Ecto neural progenitor cell (in vitro differentiated cells): ENCODE results near the gene FBXL2.

ENCODE experiments used
- DNase-seq: peaks from one replicate; pipeline ENCODE4 v3.0.0-alpha.2; 2018; ENCODE audit warnings: low spot score

Gene FBXL2, protein sequence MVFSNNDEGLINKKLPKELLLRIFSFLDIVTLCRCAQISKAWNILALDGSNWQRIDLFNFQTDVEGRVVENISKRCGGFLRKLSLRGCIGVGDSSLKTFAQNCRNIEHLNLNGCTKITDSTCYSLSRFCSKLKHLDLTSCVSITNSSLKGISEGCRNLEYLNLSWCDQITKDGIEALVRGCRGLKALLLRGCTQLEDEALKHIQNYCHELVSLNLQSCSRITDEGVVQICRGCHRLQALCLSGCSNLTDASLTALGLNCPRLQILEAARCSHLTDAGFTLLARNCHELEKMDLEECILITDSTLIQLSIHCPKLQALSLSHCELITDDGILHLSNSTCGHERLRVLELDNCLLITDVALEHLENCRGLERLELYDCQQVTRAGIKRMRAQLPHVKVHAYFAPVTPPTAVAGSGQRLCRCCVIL

DNA sequence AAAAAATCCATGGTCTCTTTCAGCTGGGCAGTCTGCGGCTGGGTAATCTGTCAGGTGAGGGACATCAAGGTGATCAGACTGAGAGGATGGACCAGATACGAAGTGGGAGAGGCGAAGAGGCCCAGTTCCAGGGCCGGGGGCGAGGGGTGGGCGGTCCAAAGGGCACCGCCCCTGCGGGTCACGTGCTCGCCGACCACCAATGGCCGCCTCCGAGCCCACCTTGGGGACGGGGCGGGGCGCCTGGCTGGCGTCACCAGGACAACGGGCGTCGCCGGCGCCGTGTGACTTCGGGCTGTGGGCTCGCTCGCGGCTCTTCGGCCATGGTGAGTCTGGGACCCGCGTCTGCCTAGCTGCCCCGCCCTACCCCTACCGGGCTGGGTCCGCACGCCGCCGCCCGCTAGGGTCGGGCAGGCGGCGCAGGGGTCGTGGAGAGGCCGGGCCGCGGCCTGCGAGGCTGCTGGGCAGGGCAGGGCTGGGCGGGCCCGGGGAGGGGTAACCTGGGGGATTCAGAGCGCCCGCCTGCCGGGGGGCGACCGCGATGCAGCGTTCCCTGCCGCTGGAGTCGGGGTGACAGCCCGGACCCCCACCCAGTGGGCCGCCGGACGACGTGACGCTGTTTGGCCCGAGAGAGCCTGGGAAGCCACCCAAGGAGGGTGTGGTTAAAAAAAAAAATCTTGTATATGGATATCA is at the start of gene FBXL2:
FBXL2 (plus strand) TSS at position 250 of the 690 bp plus-strand sequence; CDS start at position 321, 71 bp downstream.
- DNase-seq = peak; percentile 94

DNA sequence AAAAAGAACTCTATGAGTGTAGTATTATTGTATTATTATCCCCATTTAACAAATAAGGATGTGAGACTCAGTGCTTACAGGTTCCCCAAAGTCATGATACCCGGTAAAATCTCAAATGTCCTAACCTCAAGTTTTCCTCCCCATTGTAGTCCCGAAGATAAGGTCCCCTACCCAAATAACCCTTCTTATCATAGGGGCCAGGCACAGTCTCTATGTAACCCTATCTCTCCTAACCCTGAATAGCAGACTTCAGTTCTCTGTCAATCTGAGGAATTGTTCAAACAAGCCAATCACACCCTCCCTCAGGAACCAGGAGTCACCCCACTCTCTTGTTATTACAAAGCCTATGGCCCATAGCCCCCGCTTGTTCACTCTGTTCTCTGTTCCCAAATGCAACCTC is 48.2 kb upstream of the FBXL2 start:
- DNase-seq = no peak

DNA sequence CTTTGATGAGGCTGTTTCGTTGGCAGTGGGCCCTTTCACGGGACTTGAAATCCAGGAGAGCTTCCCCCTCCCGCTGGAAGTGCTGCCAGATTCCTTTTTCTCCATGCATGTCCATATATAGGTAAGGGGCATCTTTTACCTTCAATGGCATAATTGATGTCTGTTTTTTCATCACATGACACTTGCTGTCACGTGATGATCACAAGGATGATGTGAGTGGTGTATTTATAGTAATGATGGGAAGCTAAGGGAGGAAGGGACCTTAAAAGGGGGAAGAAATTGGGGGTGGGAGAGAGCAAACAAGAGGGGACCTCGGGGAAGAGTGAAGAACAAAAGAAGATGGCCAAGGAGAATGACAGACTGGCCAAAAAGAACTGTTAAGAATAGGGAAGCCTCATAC is 47.3 kb upstream of the FBXL2 start:
- no peak for DNase-seq

DNA sequence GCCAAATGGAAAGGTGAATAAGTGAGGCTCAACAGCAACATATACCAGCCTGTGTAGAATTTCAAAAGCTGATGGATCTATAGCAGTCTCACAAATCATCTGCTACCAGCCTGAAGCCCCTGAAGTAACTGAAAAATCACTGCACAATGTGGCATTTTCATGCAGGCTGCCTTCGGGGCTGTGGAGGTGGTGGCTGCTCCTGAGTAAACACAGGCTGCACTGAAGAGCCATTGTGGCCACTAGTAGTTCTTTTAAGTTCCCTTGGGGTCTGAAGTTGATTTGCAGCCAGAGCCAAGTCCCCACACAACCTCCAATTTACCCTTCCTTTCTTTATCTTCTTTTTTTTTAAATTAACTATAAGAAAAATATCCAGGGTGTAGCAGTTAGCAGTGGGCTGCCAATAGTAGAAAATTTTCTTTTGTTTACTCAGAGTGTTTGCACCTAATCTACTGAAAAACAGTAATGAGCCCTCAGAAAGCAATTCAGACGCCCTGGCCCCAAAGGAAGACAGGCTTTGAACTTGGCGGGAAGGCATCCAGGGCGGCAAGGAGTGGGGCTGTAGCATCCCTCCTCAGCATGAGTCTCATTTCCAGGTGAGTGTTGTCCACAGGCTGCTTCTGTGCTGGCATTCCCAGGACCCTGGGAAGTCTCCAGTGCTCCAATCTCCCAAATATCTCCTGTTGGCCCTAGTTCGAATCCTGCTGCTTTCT is 45.3 kb upstream of the FBXL2 start:
- DNase-seq = no peak

DNA sequence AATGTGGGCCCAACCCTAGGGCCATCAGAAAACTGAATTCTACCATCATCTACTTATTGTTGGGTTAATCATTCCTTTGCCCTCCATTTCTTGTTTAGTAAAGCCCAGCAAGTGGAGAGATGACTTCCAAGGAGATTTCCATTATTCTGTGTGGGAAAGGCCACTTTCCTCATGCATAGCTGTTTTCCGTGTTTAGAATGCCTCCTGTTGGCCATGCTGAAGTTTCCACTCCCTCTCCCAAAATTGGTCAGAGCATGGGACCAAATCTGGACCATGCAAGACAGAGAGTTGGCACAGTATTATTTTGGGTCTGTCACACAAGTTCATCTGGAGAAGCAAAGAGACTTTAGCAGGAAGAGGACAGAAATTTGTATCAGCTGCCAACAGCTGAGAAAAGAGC is 43.4 kb upstream of the FBXL2 start:
- no peak for DNase-seq

DNA sequence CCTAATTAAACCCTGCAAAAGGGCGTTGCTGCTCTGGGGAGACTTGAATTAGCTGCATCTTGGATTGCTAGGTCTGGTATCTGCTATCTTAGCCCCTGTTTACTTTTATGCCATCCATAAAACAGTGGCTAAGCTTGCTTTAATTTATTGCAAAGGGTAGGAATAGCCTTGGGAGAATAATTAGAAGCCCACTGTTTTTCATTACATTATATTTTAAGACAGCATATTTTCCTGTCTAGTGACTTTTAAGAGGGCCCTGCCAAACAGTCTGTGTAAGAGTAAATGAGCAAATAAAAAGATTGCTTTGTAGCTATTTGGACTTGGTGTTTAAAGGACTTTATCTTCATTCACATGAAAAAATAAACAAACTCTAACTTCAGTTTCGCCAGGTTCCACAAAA is 41.2 kb upstream of the FBXL2 start:
- DNase-seq = no peak

DNA sequence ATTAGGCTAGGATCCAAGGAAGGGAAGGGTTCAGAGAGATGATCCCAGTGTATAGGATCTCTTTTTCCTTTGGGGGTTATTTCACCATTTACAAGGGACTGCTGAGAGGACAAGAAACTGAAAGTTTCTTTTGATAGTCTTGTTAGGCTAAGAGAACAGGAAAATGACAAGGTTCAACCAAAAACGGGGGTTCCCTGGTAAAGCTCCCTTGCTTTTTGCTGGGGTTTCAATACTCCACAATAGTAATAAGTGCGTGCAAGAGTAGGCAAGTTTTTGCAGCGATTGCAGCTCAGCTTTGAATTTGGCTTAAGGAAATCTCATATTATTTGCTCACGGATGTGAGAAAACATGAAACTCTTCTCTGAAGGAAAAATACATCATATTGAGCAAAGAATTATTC is 39.8 kb upstream of the FBXL2 start:
- DNase-seq = no peak

DNA sequence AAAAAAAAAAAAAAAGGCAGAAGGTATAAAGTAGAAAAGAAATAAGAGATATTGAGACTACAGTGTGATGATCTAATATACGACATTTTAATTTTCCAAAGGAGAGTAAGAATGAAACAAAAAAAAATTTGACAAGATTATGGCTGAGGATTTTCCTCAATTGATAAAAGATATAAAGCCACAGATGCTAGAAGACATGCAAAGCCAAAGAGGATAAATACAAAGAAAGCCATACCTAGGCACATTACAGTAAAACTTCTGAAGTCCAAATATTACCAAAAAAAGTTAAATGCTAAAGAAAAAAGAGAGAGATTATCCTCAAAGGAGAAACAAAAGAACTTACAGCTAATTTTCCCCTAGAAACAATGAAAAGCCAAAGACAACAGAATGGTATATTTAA is 38.3 kb upstream of the FBXL2 start:
- DNase-seq = no peak

DNA sequence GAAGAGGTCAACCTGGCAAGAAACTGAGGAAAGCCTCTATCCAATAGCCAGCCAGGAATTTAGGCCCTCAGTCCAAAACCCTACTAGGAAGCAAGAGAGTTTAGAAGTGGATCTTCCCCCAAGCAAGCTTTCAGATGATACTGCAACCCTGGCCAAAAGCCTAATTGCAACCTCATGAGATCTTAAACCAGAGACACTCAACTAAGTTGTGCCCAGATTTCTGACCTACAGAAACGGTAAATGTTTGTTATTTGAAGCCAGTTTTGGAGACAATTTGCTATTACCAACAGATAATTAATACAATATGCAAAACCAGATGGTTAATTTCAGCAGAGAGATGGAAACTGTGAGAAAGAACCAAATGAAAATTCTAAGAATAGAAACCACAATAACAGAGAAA is 37.0 kb upstream of the FBXL2 start:
- no peak for DNase-seq

DNA sequence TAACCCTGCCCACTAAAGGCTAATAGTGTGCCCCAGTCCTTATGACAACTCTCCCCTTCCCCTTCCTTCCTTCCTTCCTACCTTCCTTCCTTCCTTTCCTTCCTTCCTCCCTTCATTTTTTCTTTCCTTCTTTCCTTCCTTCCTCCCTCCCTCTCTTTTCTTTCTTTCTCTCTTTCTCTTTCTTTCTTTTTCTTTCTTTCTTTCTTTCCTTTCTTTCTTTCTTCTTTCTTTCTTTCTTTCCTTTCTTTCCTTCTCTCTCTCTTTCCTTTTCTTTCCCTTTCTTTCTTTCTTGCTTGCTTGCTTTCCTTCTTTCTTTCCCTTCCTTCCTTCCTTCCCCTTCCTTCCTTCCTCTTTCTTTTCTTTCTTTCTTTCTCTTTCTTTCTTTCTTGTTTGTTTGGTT is 30.5 kb upstream of the FBXL2 start:
- DNase-seq = no peak

DNA sequence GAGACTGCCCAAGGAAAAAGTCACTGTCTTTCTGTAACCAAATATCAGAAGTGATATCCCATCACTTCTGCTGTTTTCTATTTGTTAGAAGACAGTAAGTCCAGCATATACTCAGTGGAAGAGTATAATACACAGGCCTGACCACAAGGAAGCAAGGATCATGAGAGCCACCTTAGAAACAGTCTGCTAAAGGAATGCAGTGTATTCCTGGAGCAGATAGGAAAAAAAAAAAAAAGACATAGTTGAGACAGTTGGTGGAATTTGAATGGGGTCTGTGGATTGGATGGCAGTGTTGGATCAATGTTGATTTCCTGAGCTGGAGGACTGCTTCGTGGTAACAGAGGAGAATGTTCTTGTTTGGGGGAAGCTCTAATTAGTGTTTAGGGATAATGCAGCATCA is 26.5 kb upstream of the FBXL2 start:
- no peak for DNase-seq

DNA sequence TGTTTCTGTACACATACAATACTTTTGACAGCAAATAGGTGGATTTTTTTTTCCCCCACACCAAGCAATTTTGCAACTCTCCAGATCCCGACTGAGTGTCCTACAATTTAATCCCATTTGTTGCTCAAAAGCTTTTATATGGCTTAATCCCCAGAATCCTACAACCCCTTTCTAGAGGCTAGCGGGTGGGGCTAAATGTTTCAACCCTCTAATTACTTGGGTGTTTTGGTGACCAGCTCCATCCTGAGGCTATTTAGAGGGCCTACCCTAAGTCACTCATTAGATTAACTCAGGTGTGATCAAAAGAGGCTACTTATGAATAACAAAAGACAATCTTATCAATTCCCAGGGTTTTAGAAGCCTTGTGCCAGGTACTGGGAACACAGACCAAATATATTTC is 21.0 kb upstream of the FBXL2 start:
- DNase-seq = no peak

DNA sequence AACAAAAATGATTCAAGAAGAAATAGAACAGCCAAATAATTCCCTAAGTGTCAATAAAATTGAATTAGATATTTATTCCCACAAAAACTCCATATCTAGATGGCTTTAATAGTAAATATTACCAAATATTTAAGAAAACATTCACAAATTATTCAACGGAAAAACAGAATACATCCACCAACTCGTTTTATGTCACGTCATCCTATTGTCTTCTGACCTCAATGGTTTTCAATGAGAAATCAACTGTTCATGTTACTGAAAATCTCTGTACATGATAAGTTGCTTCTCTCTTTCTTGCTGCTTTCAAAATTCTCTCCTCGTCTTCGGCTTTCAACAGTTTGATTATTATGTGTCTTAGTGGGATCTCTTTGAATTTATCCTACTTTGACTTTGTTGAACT is 17.1 kb upstream of the FBXL2 start:
- DNase-seq = no peak

DNA sequence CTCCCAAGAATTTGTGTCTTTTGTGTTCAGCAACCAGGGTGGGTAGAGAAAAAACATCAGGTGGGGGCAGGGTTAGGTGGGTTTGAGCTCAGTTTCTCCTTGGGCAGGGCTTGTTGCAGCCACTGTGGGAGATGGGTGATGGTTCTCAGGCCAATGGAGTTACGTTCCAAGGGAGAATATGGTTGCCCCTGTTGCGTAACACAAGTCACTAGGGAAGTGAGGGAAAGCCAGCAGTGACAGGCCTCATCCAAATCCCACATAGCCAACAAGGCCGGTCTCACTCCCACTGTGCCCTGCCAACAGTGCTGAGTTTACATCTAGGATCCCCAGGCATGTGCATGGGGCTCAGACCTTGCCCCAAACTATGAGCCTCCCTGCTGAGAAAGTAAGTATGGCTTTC is 7.9 kb upstream of the FBXL2 start:
- DNase-seq = no peak

DNA sequence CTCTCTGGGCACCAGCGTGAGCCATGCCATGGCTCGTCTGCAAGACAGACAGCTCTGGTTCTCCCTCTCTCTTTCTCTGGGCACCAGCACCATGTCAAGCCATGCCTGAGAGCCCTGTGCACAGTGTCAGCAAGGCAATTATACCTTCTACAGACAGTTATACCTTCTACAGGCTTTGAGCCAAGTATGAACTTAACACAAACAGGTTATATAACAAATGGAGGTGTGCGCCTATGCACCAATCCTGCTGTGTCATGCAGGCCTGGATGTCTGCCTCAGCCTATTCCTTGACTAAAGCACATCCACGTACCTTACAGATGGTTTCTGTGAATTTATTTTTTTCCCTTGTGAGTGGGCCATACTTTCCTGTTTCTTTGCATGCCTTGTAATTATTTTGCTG is 5.9 kb upstream of the FBXL2 start:
- no peak for DNase-seq

DNA sequence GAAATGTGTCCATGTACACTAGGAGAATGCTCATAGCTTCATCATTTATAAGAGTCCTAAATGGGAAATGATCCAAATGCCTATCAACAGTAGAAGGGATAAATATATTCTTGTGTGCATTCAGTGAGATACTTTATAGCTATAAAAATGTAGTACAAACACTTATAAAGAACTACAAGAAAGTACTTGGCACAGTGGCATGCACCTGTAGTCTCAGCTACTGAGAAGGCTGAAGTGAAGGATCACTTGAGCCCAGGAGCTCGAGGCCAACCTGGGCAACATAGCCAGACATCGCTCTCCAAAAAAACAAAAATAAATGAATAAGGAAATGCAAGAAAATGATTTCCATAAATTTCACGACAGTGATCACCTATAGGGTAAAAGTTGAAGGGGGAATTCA is 3.6 kb upstream of the FBXL2 start:
- DNase-seq = no peak

DNA sequence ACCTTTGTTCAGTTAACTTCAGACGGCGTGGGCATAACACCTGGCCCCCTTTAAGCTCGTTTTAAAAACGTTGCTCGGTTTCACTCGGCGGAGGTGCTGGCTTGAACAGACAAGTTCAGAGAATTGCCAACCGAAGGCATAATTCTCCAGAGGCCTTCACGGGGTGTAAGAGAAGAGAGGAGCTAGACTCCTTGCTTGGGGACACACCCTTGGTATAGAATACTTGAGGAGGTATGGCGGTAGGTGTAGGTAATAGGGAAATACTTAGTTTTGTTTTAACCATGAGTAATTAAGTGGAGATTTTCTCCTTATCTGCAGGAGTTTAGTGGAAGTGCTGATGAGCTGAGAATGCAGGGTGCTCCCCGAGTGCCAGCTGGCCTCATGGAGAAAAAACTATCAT is 921 bp downstream of the FBXL2 start:
- no peak for DNase-seq

DNA sequence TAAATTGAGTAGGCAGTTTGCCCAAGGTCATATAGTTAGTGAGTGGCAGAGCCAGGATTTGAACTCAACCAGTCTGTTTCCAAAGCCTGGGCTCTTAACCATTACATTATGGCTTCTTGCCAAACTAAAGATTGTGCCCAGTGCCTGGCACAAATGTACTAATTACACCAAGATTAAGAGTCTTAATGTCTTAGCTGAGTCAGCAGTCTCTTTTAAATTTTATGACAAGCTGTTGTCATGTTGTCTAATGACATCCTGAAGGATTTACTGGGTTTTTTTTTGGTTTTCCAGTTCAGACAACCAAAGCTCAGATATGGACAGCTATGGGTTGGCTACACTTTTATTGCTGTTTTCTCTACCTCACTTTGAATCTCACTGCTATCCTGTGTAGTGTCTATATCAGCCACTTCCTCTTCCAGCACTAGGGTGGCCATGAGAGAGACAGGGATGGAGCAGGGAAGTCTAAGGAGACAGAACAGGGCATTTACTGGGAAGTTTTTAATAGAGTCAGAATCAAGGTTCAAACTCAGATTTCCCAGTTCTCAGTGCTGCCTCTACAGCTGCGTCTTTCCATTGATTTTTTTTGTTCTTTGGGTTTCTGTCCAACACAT is 10.5 kb downstream of the FBXL2 start:
- DNase-seq = no peak

DNA sequence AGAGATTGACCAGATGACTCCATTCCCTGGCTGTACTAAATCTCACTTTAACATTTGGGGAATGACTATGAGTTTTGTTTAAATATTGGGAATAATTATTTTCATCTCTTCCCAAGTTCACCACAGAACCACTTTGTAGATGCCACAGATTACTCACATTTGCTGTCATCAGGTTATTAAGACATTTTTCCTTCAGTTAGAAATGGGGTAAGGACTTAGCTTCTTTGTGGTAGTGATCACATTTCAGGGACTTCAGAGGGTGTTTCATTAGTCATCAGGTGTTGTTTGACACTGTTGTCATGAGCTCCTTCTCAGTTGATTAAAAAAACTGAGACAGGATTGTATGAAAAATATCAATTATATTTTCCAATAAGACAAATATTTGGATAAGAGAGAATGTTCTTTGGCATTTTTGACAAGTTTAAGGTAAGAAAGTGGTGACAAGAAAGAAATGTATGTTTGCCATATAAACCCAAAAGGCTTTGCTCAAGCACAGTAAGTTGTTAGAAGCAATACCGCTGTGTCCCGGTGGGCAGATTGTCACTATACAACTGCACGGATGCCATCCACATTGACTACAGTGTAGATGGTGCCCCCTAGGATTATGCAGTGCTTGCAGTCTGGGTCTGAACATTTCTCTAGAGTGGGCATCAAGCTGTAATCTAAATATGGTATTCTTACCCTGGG is 22.3 kb downstream of the FBXL2 start:
- DNase-seq = no peak

DNA sequence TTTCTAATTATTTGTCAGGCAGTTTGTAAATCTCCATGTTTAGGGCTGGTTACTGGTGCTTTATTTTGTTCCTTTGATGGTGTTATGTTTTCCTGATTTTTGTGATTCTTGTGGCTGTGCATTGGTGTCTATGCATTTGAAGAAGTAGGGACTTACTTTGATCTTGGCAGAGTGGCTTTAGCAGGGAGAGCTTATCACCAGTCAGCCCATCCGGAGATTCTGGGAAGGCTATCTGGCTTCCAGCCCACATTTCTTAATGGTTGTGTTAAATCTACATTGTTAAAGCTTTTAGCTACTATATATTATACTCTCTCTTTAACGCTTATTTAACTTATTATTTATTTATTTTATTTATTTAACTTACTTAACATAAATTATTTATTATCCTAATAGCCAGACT is 35.1 kb downstream of the FBXL2 start:
- no peak for DNase-seq

DNA sequence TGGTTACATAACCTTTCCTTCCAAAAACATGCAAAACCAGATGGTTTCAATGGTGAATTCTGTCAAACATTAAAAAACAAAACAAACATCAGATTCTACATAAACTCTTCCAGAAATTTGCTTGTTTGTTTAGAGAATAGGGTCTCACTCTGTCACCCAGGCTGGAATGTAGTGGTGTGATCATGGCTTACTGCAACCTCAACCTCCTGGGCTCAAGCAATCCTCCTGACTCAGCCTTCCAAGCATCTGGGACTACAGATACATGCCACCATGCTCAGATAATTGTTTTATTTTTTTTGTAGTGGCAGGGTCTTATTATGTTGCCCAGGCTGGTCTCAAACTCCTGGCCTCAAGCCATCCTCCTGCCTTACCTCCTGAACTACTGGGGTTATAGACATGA is 36.1 kb downstream of the FBXL2 start:
- DNase-seq = no peak

DNA sequence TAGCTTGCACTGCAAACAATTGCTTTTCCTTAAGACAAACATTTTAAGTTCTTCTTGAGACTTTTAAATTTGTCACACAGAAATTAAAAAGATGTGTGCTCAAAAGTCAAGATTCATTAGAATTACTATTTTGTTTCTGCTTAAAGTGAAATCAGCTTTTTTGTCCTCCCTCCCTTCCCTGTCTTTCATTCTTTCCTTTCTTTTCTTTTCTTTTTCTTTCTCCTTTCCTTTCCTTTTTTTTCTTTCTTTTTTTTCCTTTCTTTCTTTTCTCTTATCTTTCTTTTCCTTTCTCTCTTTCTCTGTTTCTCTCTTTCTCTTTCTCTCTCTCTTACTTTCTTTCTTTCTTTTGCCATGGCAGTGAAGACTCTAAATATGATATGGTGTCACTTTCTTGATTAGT is 37.8 kb downstream of the FBXL2 start:
- DNase-seq = no peak
